Neural cell (in vitro differentiated cells): ENCODE results near the gene STIM1. TPM values are rescaled to one million over a fixed set of nuclear protein-coding genes. Genes with fewer than 3 reads are reported as not detected.

Source experiments
- H2AFZ ChIP-seq: fragments of 200-600, 300-800 bp; sonication (generic), shearing (Covaris generic); 2 replicates; pipeline ENCODE4 v1.6.0; 2014; ENCODE audit warnings: low read depth, mild to moderate bottlenecking, antibody characterized with exemption, low read length, moderate library complexity
- H3F3A ChIP-seq: fragments of 200-600 bp; shearing (Covaris generic); 2 replicates; pipeline ENCODE4 v1.6.1; 2016; ENCODE audit warnings: mild to moderate bottlenecking, moderate library complexity, mixed read lengths, antibody characterized with exemption, low read length; ENCODE audit not compliant: insufficient read depth, poor library complexity, severe bottlenecking
- H3K27ac ChIP-seq: fragments of 200-600, 300-800 bp; sonication (generic), shearing (Covaris generic); 2 replicates; pipeline ENCODE4 v1.5.1; 2014; ENCODE audit warnings: mild to moderate bottlenecking, low read length, moderate library complexity
- H3K27me3 ChIP-seq: fragments of 300-800, 200-600 bp; sonication (generic), shearing (Covaris generic); 2 replicates; pipeline ENCODE4 v1.6.0; 2014; ENCODE audit warnings: mild to moderate bottlenecking, low read depth, low read length, moderate library complexity; ENCODE audit not compliant: insufficient read depth
- H3K36me3 ChIP-seq: fragments of 300-800, 200-600 bp; sonication (generic), shearing (Covaris generic); 2 replicates; pipeline ENCODE4 v1.5.1; 2014; ENCODE audit warnings: mild to moderate bottlenecking, antibody characterized with exemption, low read length, moderate library complexity; ENCODE audit not compliant: insufficient read depth
- H3K4me2 ChIP-seq: fragments of 300-800, 200-600 bp; sonication (generic), shearing (Covaris generic); 2 replicates; pipeline ENCODE4 v1.6.0; 2014; ENCODE audit warnings: mild to moderate bottlenecking, low read length
- H3K4me3 ChIP-seq: fragments of 300-800, 200-600 bp; sonication (generic), shearing (Covaris generic); 2 replicates; pipeline ENCODE4 v1.5.1; 2014; ENCODE audit warnings: mild to moderate bottlenecking, low read length, moderate library complexity
- H3K79me2 ChIP-seq: fragments of 200-600 bp; shearing (Covaris generic); replicated peaks from 2 replicates; pipeline ENCODE4 v1.6.0; 2014; ENCODE audit warnings: mild to moderate bottlenecking, low read length, moderate library complexity; ENCODE audit not compliant: insufficient read depth
- H3K9ac ChIP-seq: fragments of 300-800, 200-600 bp; sonication (generic), shearing (Covaris generic); 2 replicates; pipeline ENCODE4 v1.6.1; 2016; ENCODE audit warnings: mild to moderate bottlenecking, low read length, mixed read lengths
- H3K9me2 ChIP-seq: fragments of 200-600 bp; shearing (Covaris generic); 2 replicates; pipeline ENCODE4 v1.6.1; 2016; ENCODE audit warnings: mild to moderate bottlenecking, low read length, mixed read lengths; ENCODE audit not compliant: insufficient read depth
- H3K9me3 ChIP-seq: fragments of 200-600, 300-800 bp; sonication (generic), shearing (Covaris generic); 2 replicates; pipeline ENCODE4 v1.6.1; 2016; ENCODE audit warnings: mild to moderate bottlenecking, mixed run types, low read length, moderate library complexity, mixed read lengths
- H4K20me1 ChIP-seq: fragments of 200-600 bp; shearing (Covaris generic); 2 replicates; pipeline ENCODE4 v1.6.1; 2016; ENCODE audit warnings: mild to moderate bottlenecking, mixed run types; ENCODE audit not compliant: insufficient read depth
- EP300 ChIP-seq: fragments of 450-650 bp; conservative IDR thresholded peaks from 2 replicates; pipeline ENCODE4 v1.6.1; 2014; ENCODE audit warnings: antibody characterized with exemption, mild to moderate bottlenecking, moderate library complexity; ENCODE audit not compliant: poor library complexity, severe bottlenecking
- EZH2 ChIP-seq: fragments of 200-600, 300-800 bp; shearing (Covaris generic), sonication (generic); IDR thresholded peaks from 2 replicates; pipeline ENCODE4 v1.6.1; 2014; ENCODE audit warnings: antibody characterized with exemption, low read length, borderline replicate concordance, mild to moderate bottlenecking; ENCODE audit not compliant: insufficient read depth, poor library complexity, severe bottlenecking
- MXI1 ChIP-seq: fragments of 450-650 bp; conservative IDR thresholded peaks from 2 replicates; pipeline ENCODE4 v1.6.1; 2014; ENCODE audit warnings: antibody characterized with exemption, mild to moderate bottlenecking; ENCODE audit not compliant: poor library complexity, severe bottlenecking
- POLR2AphosphoS5 ChIP-seq: IDR thresholded peaks from 2 replicates; pipeline ENCODE4 v1.6.1; 2012
- RAD21 ChIP-seq: fragments of 450-650 bp; conservative IDR thresholded peaks from 2 replicates; pipeline ENCODE4 v1.6.1; 2014; ENCODE audit warnings: antibody characterized with exemption, mild to moderate bottlenecking, moderate library complexity
- SMC3 ChIP-seq: fragments of 450-650 bp; conservative IDR thresholded peaks from 2 replicates; pipeline ENCODE4 v1.6.1; 2014; ENCODE audit warnings: antibody characterized with exemption, mild to moderate bottlenecking, moderate library complexity; ENCODE audit not compliant: poor library complexity
- TAF1 ChIP-seq: IDR thresholded peaks from 2 replicates; pipeline ENCODE4 v1.6.1; 2012; ENCODE audit warnings: low read depth
- polyA plus RNA-seq: library from polyadenylated mRNA; depleted of rRNA; stranded (reverse); fragments of >200 nt; gene quantifications from 2 replicates; pipeline ENCODE4 v1.2.3, GENCODE V29; 2014
- TF ChIP-seq, protein P1 (sequence below): fragments of 450-650 bp; IDR thresholded peaks from 2 replicates; pipeline ENCODE4 v1.5.1; 2014; ENCODE audit warnings: antibody characterized with exemption, mild to moderate bottlenecking, moderate library complexity; ENCODE audit not compliant: poor library complexity, severe bottlenecking
- TF ChIP-seq, protein P2 (sequence below): IDR thresholded peaks from 2 replicates; pipeline ENCODE4 v1.6.1; 2012; ENCODE audit warnings: borderline replicate concordance

The STIM1 gene
- polyA plus RNA-seq, 1 donor from 2014 or later: 14.5 TPM

DNA sequence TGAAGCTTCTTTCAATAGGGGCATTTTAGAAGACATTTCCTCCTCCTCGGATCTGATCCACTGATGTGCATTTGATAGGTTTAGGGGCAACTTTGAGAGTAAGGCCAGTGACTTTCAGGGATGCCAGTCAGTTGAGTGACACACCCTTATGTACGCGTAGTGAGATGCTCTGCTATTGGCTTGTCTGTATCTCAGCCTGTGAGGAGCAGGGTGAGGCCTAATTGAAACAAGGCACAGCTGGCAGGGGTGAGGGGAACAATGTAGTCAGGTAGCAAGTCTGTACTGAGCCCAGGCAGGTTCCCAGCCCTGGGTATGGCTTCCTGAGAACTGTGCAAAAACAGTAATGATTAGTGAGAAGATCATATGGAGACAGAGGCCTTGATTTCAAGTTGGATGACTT is 61.5 kb downstream of the STIM1 start:
- Histone ChIP-seq H3F3A (no peaks in the 10 kb centered on the region), H2AFZ (no peak overlapping the region), H3K27me3 (no peaks in the 10 kb centered on the region), H3K4me3 (no peak overlapping the region), H3K9ac (no peak overlapping the region), H3K9me2 (no peaks in the 10 kb centered on the region), H3K36me3 (no peaks in the 10 kb centered on the region), H3K9me3 (no peaks in the 10 kb centered on the region), H3K27ac (no peak overlapping the region), H4K20me1 (no peaks in the 10 kb centered on the region), H3K4me2 (no peak overlapping the region), H3K79me2 (no peaks in the 10 kb centered on the region)
- no peak for TF ChIP-seq EP300
- TF ChIP-seq EZH2: no peak
- TF ChIP-seq SMC3: no peak
- TF ChIP-seq TAF1: no peak
- TF ChIP-seq POLR2AphosphoS5: no peak
- TF ChIP-seq, protein P1, sequence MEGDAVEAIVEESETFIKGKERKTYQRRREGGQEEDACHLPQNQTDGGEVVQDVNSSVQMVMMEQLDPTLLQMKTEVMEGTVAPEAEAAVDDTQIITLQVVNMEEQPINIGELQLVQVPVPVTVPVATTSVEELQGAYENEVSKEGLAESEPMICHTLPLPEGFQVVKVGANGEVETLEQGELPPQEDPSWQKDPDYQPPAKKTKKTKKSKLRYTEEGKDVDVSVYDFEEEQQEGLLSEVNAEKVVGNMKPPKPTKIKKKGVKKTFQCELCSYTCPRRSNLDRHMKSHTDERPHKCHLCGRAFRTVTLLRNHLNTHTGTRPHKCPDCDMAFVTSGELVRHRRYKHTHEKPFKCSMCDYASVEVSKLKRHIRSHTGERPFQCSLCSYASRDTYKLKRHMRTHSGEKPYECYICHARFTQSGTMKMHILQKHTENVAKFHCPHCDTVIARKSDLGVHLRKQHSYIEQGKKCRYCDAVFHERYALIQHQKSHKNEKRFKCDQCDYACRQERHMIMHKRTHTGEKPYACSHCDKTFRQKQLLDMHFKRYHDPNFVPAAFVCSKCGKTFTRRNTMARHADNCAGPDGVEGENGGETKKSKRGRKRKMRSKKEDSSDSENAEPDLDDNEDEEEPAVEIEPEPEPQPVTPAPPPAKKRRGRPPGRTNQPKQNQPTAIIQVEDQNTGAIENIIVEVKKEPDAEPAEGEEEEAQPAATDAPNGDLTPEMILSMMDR: no peak
- no peak for TF ChIP-seq RAD21
- no peak for TF ChIP-seq MXI1
- TF ChIP-seq, protein P2, sequence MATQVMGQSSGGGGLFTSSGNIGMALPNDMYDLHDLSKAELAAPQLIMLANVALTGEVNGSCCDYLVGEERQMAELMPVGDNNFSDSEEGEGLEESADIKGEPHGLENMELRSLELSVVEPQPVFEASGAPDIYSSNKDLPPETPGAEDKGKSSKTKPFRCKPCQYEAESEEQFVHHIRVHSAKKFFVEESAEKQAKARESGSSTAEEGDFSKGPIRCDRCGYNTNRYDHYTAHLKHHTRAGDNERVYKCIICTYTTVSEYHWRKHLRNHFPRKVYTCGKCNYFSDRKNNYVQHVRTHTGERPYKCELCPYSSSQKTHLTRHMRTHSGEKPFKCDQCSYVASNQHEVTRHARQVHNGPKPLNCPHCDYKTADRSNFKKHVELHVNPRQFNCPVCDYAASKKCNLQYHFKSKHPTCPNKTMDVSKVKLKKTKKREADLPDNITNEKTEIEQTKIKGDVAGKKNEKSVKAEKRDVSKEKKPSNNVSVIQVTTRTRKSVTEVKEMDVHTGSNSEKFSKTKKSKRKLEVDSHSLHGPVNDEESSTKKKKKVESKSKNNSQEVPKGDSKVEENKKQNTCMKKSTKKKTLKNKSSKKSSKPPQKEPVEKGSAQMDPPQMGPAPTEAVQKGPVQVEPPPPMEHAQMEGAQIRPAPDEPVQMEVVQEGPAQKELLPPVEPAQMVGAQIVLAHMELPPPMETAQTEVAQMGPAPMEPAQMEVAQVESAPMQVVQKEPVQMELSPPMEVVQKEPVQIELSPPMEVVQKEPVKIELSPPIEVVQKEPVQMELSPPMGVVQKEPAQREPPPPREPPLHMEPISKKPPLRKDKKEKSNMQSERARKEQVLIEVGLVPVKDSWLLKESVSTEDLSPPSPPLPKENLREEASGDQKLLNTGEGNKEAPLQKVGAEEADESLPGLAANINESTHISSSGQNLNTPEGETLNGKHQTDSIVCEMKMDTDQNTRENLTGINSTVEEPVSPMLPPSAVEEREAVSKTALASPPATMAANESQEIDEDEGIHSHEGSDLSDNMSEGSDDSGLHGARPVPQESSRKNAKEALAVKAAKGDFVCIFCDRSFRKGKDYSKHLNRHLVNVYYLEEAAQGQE: no peak

DNA sequence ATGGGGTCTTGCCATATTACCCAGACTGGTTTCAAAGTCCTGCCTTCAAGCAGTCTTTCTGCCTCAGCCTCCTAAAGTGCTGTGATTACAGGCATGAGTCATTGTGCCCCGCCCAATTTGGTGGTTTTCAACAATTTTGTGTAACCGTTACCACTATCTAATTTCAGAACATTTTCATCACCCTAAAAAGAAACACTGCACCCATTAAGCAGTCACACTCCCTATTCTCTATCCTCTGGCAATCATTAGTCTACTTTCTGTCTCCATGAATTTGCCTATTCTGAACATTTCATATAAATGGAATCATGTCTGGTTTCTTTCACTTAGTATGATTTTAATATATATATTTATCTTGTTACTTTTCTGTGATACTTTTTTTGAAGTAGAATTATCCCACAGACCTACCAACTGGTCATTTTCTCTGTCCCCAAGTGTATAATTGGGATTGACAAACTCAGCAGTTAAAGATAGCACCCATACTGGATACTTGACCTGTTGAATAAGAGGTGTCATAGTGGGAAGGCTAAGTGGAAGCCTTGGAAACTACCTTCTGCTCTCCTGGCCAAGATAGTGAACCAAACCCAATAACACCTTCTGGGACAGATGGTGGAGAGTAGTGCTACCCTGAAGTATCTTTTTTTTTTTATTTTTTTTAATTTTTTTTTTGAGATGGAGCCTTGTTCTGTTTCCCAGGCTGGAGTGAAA is 64.8 kb downstream of the STIM1 start:
- H3K27ac ChIP-seq: no peak overlapping the region
- no peak overlapping the region for H3K4me3 ChIP-seq
- no peak overlapping the region for H3K4me2 ChIP-seq
- no peaks in the 10 kb centered on the region for H3F3A ChIP-seq
- H4K20me1 ChIP-seq: no peaks in the 10 kb centered on the region
- H3K27me3 ChIP-seq: no peaks in the 10 kb centered on the region
- H3K9me2 ChIP-seq: no peaks in the 10 kb centered on the region
- H3K9me3 ChIP-seq: no peaks in the 10 kb centered on the region
- H2AFZ ChIP-seq: no peak overlapping the region
- no peaks in the 10 kb centered on the region for H3K79me2 ChIP-seq
- TF ChIP-seq TAF1: no peak
- TF ChIP-seq, protein P2: no peak
- TF ChIP-seq SMC3: no peak
- no peak for TF ChIP-seq POLR2AphosphoS5
- no peak for TF ChIP-seq MXI1
- TF ChIP-seq, protein P1: no peak
- no peak for TF ChIP-seq RAD21
- TF ChIP-seq EZH2: no peak
- TF ChIP-seq EP300: no peak
- H3K9ac ChIP-seq: no peak overlapping the region
- H3K36me3 ChIP-seq: no peaks in the 10 kb centered on the region
